ENCODE results near the gene CPXM2.

Gene CPXM2

DNA sequence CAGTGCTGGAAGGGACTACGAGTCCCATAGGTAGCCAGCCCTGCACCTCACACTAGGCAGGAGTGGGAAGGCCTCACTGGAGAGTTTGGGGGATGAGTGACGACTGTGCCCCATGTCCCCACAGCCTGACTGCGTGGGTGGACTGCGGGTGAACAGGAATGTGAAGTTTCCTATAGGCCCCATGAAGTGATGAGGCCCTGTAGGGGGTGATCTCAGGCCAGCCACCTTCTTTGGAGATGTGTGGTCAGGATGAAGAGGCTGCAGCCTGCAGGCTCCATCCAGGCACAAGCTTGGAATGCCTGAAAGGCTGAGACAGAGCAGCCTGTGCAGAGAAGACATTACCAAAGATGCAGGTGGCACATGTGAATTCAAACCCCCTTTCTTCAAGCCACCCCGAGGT is 94.9 kb downstream of the CPXM2 start:
- no peak overlapping the region for H3K4me3 ChIP-seq (ENCODE audit: low read depth, low read length)
- DNase-seq (ENCODE audit: low read depth), result no peak
- TF ChIP-seq, protein P1, sequence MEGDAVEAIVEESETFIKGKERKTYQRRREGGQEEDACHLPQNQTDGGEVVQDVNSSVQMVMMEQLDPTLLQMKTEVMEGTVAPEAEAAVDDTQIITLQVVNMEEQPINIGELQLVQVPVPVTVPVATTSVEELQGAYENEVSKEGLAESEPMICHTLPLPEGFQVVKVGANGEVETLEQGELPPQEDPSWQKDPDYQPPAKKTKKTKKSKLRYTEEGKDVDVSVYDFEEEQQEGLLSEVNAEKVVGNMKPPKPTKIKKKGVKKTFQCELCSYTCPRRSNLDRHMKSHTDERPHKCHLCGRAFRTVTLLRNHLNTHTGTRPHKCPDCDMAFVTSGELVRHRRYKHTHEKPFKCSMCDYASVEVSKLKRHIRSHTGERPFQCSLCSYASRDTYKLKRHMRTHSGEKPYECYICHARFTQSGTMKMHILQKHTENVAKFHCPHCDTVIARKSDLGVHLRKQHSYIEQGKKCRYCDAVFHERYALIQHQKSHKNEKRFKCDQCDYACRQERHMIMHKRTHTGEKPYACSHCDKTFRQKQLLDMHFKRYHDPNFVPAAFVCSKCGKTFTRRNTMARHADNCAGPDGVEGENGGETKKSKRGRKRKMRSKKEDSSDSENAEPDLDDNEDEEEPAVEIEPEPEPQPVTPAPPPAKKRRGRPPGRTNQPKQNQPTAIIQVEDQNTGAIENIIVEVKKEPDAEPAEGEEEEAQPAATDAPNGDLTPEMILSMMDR (conservative IDR thresholded peaks at IDR 0.05; ENCODE audit: low read depth, low read length), result no peak

DNA sequence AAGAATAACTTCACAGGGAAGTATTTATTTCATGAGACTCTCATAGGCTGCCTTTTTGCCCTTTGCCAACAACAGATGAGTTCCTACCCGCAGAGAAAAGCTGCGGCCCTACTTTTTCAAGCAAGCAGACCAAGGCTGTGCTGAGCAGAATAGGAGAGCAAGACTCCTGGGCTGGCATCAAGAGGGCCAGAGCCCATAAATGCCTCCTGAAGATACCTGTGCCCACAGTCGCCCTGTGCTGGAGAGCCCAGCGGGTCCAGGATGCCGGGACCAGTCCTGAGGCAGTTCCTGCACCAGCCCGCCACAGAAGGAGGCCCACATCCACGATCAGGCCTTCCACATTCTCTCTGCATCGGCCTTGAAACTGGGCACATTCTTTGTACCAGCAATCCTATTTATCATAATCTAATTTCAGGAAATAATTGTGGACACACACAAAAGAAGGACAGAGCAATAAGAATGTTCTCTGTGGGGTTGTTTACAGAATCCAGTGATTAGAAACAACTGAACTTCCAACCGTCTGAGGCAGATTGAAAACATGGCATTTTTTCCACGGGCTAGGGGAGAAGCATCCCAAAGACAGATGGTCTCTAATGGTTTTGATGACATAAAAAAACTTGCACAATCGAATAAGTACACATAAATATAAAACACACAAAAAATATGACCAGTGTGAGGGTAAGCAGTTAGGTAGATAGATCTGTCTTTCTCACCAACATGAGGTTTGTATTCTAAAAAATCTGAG is 95.6 kb downstream of the CPXM2 start:
- no peak overlapping the region for H3K4me3 ChIP-seq (ENCODE audit: low read depth, low read length)
- DNase-seq (ENCODE audit: low read depth), result no peak
- TF ChIP-seq, protein P1 (conservative IDR thresholded peaks at IDR 0.05; ENCODE audit: low read depth, low read length), result no peak

DNA sequence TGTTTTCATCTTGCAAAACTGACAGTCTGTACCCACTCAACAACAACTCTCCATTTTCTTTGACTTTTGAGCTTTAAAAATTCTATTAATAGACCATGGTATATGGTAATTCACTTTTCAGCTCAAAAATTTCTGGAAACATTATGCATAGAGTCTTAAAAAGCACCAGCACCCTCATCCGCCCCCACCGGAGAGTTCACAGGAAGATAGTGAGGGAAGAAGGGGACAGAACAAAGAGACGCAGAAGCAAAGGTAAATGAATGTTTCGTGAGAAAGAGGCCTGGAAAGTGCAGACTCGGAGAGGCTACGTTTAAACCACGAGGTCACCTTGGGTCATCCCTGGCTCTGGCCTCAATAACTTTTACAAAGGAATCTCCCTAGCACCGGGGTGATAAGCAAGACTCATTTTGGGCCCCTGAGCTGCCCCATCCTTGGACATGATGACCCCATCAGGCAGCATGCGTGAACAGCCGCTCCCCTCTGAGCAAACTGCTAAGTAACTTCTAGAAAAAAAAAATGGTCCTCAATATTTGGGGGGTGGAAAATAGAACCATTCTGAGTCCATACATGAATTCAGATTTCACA is 96.3 kb downstream of the CPXM2 start:
- TF ChIP-seq, protein P1 (conservative IDR thresholded peaks at IDR 0.05; ENCODE audit: low read depth, low read length), result no peak
- H3K4me3 ChIP-seq (ENCODE audit: low read depth, low read length), result no peak overlapping the region
- DNase-seq (ENCODE audit: low read depth), result no peak

DNA sequence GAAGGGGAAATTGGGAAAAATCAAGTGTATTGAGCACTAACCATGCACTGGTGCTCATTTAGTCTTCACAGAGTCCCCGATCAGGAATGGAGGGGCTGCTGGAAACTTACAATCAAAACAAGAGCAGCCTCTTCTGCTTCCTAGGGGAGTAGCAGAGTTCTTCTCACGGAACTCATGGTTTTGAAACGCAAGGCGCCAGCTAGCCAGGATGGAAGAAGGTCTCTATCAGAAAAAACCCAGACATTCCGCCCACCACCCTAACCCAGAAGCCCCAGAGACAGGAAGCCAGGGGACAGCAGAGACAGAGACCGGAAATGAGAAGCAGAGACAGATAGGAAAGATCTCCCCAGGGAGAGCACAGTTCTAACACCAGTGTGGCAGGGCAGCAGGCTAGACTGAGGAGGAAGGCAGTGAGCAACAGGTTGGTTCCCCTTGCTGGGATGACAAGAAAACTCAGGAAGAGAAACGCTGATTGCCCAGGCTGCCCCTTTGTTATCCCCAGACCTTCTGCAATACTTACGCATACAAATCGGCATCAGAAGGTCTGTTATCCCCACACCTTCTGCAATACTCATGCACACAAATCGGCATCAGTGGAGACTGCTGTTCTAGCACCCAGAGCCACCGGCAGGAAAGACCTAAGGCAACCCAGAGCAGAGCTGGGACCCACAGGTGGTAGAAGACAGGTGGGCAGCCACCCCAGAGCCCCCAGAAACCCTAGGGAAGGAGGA is 99.2 kb downstream of the CPXM2 start:
- TF ChIP-seq, protein P1 (conservative IDR thresholded peaks at IDR 0.05; ENCODE audit: low read depth, low read length), result no peak
- DNase-seq (ENCODE audit: low read depth), result no peak
- H3K4me3 ChIP-seq (ENCODE audit: low read depth, low read length), result no peak overlapping the region

DNA sequence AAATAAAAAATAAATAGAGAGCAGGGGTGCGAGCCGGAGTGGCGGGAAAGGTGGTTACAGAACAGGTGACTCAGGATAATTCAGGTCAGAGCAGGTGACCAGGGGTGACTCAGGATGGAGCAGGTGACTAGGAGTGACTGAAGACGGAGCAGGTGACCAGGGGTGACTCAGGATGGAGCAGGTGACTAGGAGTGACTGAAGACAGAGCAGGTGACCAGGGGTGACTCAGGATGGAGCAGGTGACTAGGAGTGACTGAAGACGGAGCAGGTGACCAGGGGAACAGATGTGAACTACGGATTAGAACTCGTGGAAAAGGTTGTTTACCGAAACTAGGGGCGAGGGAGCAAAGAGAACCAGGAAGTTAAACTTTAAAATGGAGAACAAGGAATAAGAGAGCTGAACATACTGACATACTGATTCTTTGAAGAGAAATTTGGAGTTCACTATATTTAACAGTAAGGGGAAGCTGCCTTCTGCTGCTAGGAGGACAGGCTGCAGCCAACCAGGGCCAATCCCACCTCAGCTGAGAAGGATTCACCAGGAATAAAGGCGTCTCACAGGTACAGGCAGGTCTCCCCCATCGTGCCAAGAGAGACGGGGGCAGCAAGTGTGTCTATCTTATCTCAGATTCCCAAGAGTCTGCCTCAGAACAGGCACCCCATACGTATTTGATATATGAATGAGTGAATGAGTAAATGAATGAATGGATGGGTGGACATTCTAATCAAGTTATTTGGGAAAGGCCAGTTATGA is 101.3 kb downstream of the CPXM2 start:
- H3K4me3 ChIP-seq (ENCODE audit: low read depth, low read length), result no peak overlapping the region
- no peak for DNase-seq (ENCODE audit: low read depth)
- TF ChIP-seq, protein P1 (conservative IDR thresholded peaks at IDR 0.05; ENCODE audit: low read depth, low read length), result no peak

DNA sequence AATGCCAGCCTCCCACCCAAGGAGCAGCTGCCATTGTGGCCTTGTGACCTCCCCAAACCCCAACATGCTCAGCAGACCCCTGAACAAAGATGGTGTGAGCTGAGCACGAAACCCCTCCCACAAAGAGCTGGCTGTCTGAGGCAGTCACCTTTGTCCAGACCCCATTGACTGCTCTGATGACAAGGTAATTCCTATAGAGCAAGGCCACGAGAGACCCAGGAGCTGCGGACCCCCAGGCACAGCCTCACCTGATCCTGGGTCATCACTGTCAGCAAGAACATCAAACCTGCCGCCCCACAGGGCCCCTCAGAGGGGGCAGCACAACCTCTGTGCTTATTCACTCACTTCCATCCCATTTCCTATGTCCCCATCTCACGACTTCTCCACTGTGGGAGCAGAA is 102.6 kb downstream of the CPXM2 start:
- TF ChIP-seq, protein P1 (conservative IDR thresholded peaks at IDR 0.05; ENCODE audit: low read depth, low read length), result no peak
- no peak overlapping the region for H3K4me3 ChIP-seq (ENCODE audit: low read depth, low read length)
- DNase-seq (ENCODE audit: low read depth), result no peak
